Activated B cell treated with CpG ODN at 0.5 μM for 24 hours (primary cell): Measurements from ENCODE around the gene RPL21. TPM values are rescaled to one million over a fixed set of nuclear protein-coding genes. Genes with fewer than 3 reads are reported as not detected.

Experiments
- ATAC-seq: fragments of 200-7000 bp; cut with Tn5 transposase; one replicate; pipeline ENCODE4 v1.10.0; 2021; ENCODE audit warnings: low read depth, mild to moderate bottlenecking, moderate library complexity
- CTCF ChIA-PET: fragments of 350-600 bp; sonication (Branson Sonifier 250); formaldehyde crosslinking; loops from one replicate; lab custom pipeline; 2021; ENCODE audit warnings: antibody characterized with exemption; lab: Charles Lee
- POLR2A ChIA-PET: fragments of 350-600 bp; sonication (Branson Sonifier 250); formaldehyde crosslinking; loops from one replicate; lab custom pipeline; 2021; ENCODE audit warnings: antibody characterized with exemption; lab: Charles Lee
- DNase-seq: peaks from one replicate; pipeline ENCODE4 v3.0.0; 2022
- H3K27ac Mint-ChIP-seq: one replicate; pipeline ENCODE4 v1.8.0; 2020; ENCODE audit warnings: mixed read lengths
- H3K27me3 Mint-ChIP-seq: one replicate; pipeline ENCODE4 v1.8.0; 2021; ENCODE audit warnings: mixed read lengths
- H3K36me3 Mint-ChIP-seq: one replicate; pipeline ENCODE4 v1.8.0; 2021; ENCODE audit warnings: low read depth, mixed read lengths
- H3K4me1 Mint-ChIP-seq: one replicate; pipeline ENCODE4 v1.8.0; 2021; ENCODE audit warnings: mixed read lengths
- H3K4me3 Mint-ChIP-seq: one replicate; pipeline ENCODE4 v1.8.0; 2020; ENCODE audit warnings: mild to moderate bottlenecking, mixed read lengths
- H3K9me3 Mint-ChIP-seq: one replicate; pipeline ENCODE4 v1.8.0; 2020; ENCODE audit warnings: mixed read lengths
- CTCF ChIP-seq: fragments of 200-600 bp; IDR thresholded peaks from one replicate; pipeline ENCODE4 v1.8.0; 2022; ENCODE audit warnings: antibody characterized with exemption, mild to moderate bottlenecking
- intact Hi-C: fragments of 100-400 bp; cut with micrococcal nuclease; formaldehyde crosslinking; loops from one replicate; pipeline ENCODE4 v1.15.1; 2024
- total RNA-seq: library from RNA; stranded (reverse); gene quantifications from 2 replicates; pipeline ENCODE4 v1.2.3, GENCODE V29; 2022

The RPL21 gene
- total RNA-seq, 1 donor from 2014 or later = 1,996 TPM

GRCh38 chr13:27304611-27305010 lies 53.3 kb downstream of the RPL21 start:
- CTCF ChIA-PET = no interaction called here
- POLR2A ChIA-PET = interaction anchor here (0.7 kb wide), 1 partner anchor 986 kb away, joined by 7 read pairs; no protein-coding TSS in a partner anchor
- Mint-ChIP-seq H3K4me1 (peaks cover 19% of the 10 kb centered on the region), H3K9me3 (peaks cover 4% of the 10 kb centered on the region), H3K27ac (no peak overlapping the region), H3K36me3 (no peaks in the 10 kb centered on the region), H3K4me3 (no peak overlapping the region), H3K27me3 (no peaks in the 10 kb centered on the region)
- ATAC-seq (no peak), DNase-seq (no peak)
- intact Hi-C loops = no loop called here
- no peak for TF ChIP-seq CTCF

Other genes starting within 250 kb of the RPL21 start
- gene USP12, start 79.7 kb upstream of the RPL21 start, total RNA-seq = 52.0 and 58.8 TPM in 2 replicates
- gene RASL11A, start 19.3 kb downstream of the RPL21 start, total RNA-seq = 1.4 and 2.0 TPM in 2 replicates
- gene GTF3A, start 173.1 kb downstream of the RPL21 start, total RNA-seq = 119 and 134 TPM in 2 replicates
- 39.8 and 50.1 TPM in 2 replicates for gene MTIF3, start 199.0 kb downstream of the RPL21 start, total RNA-seq